HT-29 (cell line): ENCODE data around the gene ROR1. TPM values are rescaled to one million over a fixed set of nuclear protein-coding genes. Genes with fewer than 3 reads are reported as not detected.
"Not testable (repeated sequence)": the region's sequence is repeated elsewhere in the genome, so short reads cannot be mapped to it uniquely, and the experiment has no call there.

Experiments
- DNase-seq: peaks from one replicate; pipeline ENCODE4 v3.0.0-alpha.2; 2015; ENCODE audit warnings: low spot score
- small RNA-seq: library from RNA; depleted of rRNA; stranded (forward); fragments of <200 nt; gene quantifications from one replicate; pipeline ENCODE3, GENCODE V24; 2014
- total RNA-seq: library from RNA; depleted of rRNA; stranded (reverse); fragments of >200 nt; shearing (Covaris generic); gene quantifications from 2 replicates; pipeline ENCODE4 v1.2.3, GENCODE V29; 2014; rRNA removed

ROR1 gene
- total RNA-seq, 1 experiment from 2014 or later: 40.5 TPM

- DNase-seq: no peak
Measured at GRCh38 chr1:64212031-64212430, 438.2 kb downstream of the ROR1 start.

- no peak for DNase-seq
Measured at GRCh38 chr1:64215576-64215975, 441.8 kb downstream of the ROR1 start.

GRCh38 chr1:64220241-64220640 is 446.4 kb downstream of the ROR1 start:
- no peak for DNase-seq

- no peak for DNase-seq
Measured at GRCh38 chr1:64223329-64224151, 449.7 kb downstream of the ROR1 start.

GRCh38 chr1:64224236-64224635 is 450.4 kb downstream of the ROR1 start:
- not testable (repeated sequence) for DNase-seq

- no peak for DNase-seq
Measured at GRCh38 chr1:64228167-64228957, 454.5 kb downstream of the ROR1 start.

GRCh38 chr1:64229307-64229706 is 455.5 kb downstream of the ROR1 start:
- DNase-seq: no peak

Small RNAs within 50 kb of the gene (small RNA-seq; reads per million reads assigned to genes)
- not detected for gene RF00019
- not detected for gene RNU6-809P

Other genes starting within 250 kb of the ROR1 start
- gene PGM1, start 180.6 kb upstream of the ROR1 start, total RNA-seq: 18.0 and 19.7 TPM in 2 replicates